HepG2 (cell line): Measurements from ENCODE around the gene NSUN3.

Experiments used
- AGO2 ChIP-seq: fragments of 200-400 bp; formaldehyde crosslinking; optimal IDR thresholded peaks from 2 replicates; pipeline ENCODE3; 2017; ENCODE audit warnings: mild to moderate bottlenecking, low read depth, low read length, moderate library complexity
- ATF6 ChIP-seq: sonication (generic); formaldehyde crosslinking; conservative IDR thresholded peaks from 2 replicates; pipeline ENCODE4 v1.4.0; 2020; ENCODE audit warnings: missing genetic modification reagents
- BHLHE40 ChIP-seq: IDR thresholded peaks from 2 replicates; pipeline ENCODE4 v1.6.1; 2011; ENCODE audit warnings: low read length, improper control_type of control experiment
- EZH2 ChIP-seq: conservative IDR thresholded peaks from 2 replicates; pipeline ENCODE4 v1.6.1; 2012; ENCODE audit warnings: mild to moderate bottlenecking, low read depth, low read length, moderate library complexity
- POLR2A ChIP-seq, 2 experiments: IDR thresholded peaks; 2 replicates each; pipeline ENCODE4 v1.6.1; 2011; ENCODE audit warnings: low read depth in 2 of 2, low read length in 2 of 2, mild to moderate bottlenecking in 1 of 2, moderate library complexity in 1 of 2; ENCODE audit not compliant: insufficient read depth in 1 of 2
- PRDM15 ChIP-seq: sonication (generic); formaldehyde crosslinking; IDR thresholded peaks from 2 replicates; pipeline ENCODE4 v1.4.0; 2020; ENCODE audit warnings: missing genetic modification reagents
- SMAD3 ChIP-seq: sonication (generic); formaldehyde crosslinking; IDR thresholded peaks from 2 replicates; pipeline ENCODE4 v1.4.0; 2020; ENCODE audit warnings: missing genetic modification reagents
- TCF12 ChIP-seq, 2 experiments: fragments of 450-650 bp in 1 of 2; sonication (generic) in 1 of 2; formaldehyde crosslinking in 1 of 2; IDR thresholded peaks; 2 replicates each; pipeline versions ENCODE4 v1.6.1 to v1.8.0; 2017 to 2022; ENCODE audit warnings: antibody characterized with exemption in 1 of 2, mild to moderate bottlenecking in 1 of 2, missing genetic modification reagents in 1 of 2, moderate library complexity in 1 of 2
- ZNF235 ChIP-seq: sonication (generic); formaldehyde crosslinking; IDR thresholded peaks from 2 replicates; pipeline ENCODE4 v1.8.1; 2023; ENCODE audit warnings: mild to moderate bottlenecking, missing genetic modification reagents, borderline replicate concordance

GRCh38 chr3:94167346-94167745, 104.5 kb downstream of the NSUN3 start:
- TF ChIP-seq EZH2 (no peak), BHLHE40 (no peak), SMAD3 (CRISPR knock-in tag) (no peak), POLR2A (IDR thresholded peaks at IDR 0.05; ENCODE audit: insufficient read depth in 1 of 2, low read depth in 2 of 2, low read length in 2 of 2) (no peak), ATF6 (no peak), PRDM15 (no peak), ZNF235 (CRISPR knock-in tag) (no peak), TCF12 (IDR thresholded peaks at IDR 0.05) (no peak), TCF12 (CRISPR knock-in tag; IDR thresholded peaks at IDR 0.05) (no peak), AGO2 (no peak)
